Panc1 (cell line): Measurements from ENCODE around the gene STK39. TPM values are rescaled to one million over a fixed set of nuclear protein-coding genes. Genes with fewer than 3 reads are reported as not detected.

Experiments used
- ATAC-seq: fragments of 200-7000 bp; cut with Tn5 transposase; 2 replicates; pipeline ENCODE4 v1.9.1; 2020; ENCODE audit warnings: mild to moderate bottlenecking, moderate library complexity
- BruUV-seq: library from RNA; stranded (reverse); fragments of 400-500 nt; replicated peaks from 2 replicates; lab custom pipeline; 2021; lab: Mats Ljungman, UMichigan
- CTCF ChIA-PET: fragments of 300-600 bp; sonication (Branson Sonifier 250); formaldehyde crosslinking; loops from one replicate; lab custom pipeline; 2022; ENCODE audit warnings: antibody characterized with exemption; lab: Charles Lee
- POLR2A ChIA-PET: fragments of 300-600 bp; sonication (Branson Sonifier 250); formaldehyde crosslinking; loops from one replicate; lab custom pipeline; 2022; ENCODE audit warnings: antibody characterized with exemption; lab: Charles Lee
- DNase-seq: peaks from one replicate; pipeline ENCODE4 v3.0.0-alpha.2; 2010; ENCODE audit warnings: low read depth, low spot score
- H3K27ac ChIP-seq: 2 replicates; pipeline ENCODE4 v1.5.1; 2011; ENCODE audit warnings: mild to moderate bottlenecking, low read length, inconsistent platforms
- H3K27me3 ChIP-seq: fragments of 200-500 bp; sonication (Bioruptor generic); 2 replicates; pipeline ENCODE4 v1.6.0; 2014; ENCODE audit warnings: low read length, inconsistent platforms; ENCODE audit not compliant: control insufficient read depth, insufficient read depth
- H3K36me3 ChIP-seq: fragments of 200-500 bp; sonication (Bioruptor generic); 2 replicates; pipeline ENCODE4 v1.5.1; 2014; ENCODE audit warnings: inconsistent platforms, mild to moderate bottlenecking, low read length, moderate library complexity; ENCODE audit not compliant: control insufficient read depth, insufficient read depth
- H3K4me1 ChIP-seq: 2 replicates; pipeline ENCODE4 v1.5.1; 2011; ENCODE audit warnings: inconsistent platforms, mild to moderate bottlenecking, low read length, moderate library complexity; ENCODE audit not compliant: control insufficient read depth, insufficient read depth
- H3K4me3 ChIP-seq, 2 experiments: 2 replicates each; pipeline ENCODE4 v1.5.1; 2011 to 2012; ENCODE audit warnings: low read depth in 2 of 2, low read length in 2 of 2, mild to moderate bottlenecking in 2 of 2, inconsistent platforms in 1 of 2, moderate library complexity in 1 of 2
- H3K9me3 ChIP-seq: fragments of 200-500 bp; sonication (Bioruptor generic); 2 replicates; pipeline ENCODE4 v1.5.1; 2014; ENCODE audit warnings: low read depth, mild to moderate bottlenecking, inconsistent platforms, low read length, moderate library complexity; ENCODE audit not compliant: control insufficient read depth, insufficient read depth
- POLR2AphosphoS5 ChIP-seq: IDR thresholded peaks from 2 replicates; pipeline ENCODE4 v1.6.1; 2012; ENCODE audit warnings: mild to moderate bottlenecking, low read depth, low read length, moderate library complexity
- SIN3A ChIP-seq: IDR thresholded peaks from 2 replicates; pipeline ENCODE4 v1.6.1; 2012; ENCODE audit warnings: low read depth, mild to moderate bottlenecking, low read length, moderate library complexity, borderline replicate concordance; ENCODE audit not compliant: insufficient read depth
- TCF7L2 ChIP-seq: IDR thresholded peaks from 2 replicates; pipeline ENCODE4 v1.6.1; 2011; ENCODE audit warnings: mild to moderate bottlenecking, low read depth, low read length, inconsistent platforms
- in situ Hi-C: cut with HindIII; loops from 2 replicates; pipeline ENCODE4 v1.10.0; 2016; ENCODE audit warnings: low sequenced_read_pairs, low pct_unique_long_range_greater_than_20kb
- intact Hi-C: fragments of 100-400 bp; cut with micrococcal nuclease; formaldehyde crosslinking; loops from one replicate; pipeline ENCODE4 v1.10.0; 2022; ENCODE audit not compliant: unreplicated experiment
- total RNA-seq: library from RNA; stranded (reverse); gene quantifications from one replicate; pipeline ENCODE4 v1.2.1, GENCODE V29; 2021; ENCODE audit not compliant: unreplicated experiment
- TF ChIP-seq, protein P1 (sequence below): fragments of 450-650 bp; IDR thresholded peaks from 2 replicates; pipeline ENCODE4 v1.5.1; 2017; ENCODE audit warnings: mild to moderate bottlenecking
- TF ChIP-seq, protein P2 (sequence below), 2 experiments: IDR thresholded peaks; 2 replicates each; pipeline ENCODE4 v1.6.1; 2011 to 2012; ENCODE audit warnings: low read depth in 2 of 2, control low read depth in 1 of 2, low read length in 1 of 2, mild to moderate bottlenecking in 1 of 2, moderate library complexity in 1 of 2; ENCODE audit not compliant: insufficient read depth in 1 of 2

STK39 gene
- total RNA-seq, 1 experiment from 2014 or later, result 14.0 TPM

- H3K27me3 ChIP-seq, result no peaks in the 10 kb centered on the region
- ATAC-seq (no peak), DNase-seq (no peak)
- BruUV-seq, result no TSS peak
- no peaks in the 10 kb centered on the region for H3K36me3 ChIP-seq
- H3K4me1 ChIP-seq, result no peaks in the 10 kb centered on the region
- intact Hi-C loops, result no loop called here
- ChIA-PET POLR2A (no interaction called here), CTCF (no interaction called here)
- TF ChIP-seq, protein P1, sequence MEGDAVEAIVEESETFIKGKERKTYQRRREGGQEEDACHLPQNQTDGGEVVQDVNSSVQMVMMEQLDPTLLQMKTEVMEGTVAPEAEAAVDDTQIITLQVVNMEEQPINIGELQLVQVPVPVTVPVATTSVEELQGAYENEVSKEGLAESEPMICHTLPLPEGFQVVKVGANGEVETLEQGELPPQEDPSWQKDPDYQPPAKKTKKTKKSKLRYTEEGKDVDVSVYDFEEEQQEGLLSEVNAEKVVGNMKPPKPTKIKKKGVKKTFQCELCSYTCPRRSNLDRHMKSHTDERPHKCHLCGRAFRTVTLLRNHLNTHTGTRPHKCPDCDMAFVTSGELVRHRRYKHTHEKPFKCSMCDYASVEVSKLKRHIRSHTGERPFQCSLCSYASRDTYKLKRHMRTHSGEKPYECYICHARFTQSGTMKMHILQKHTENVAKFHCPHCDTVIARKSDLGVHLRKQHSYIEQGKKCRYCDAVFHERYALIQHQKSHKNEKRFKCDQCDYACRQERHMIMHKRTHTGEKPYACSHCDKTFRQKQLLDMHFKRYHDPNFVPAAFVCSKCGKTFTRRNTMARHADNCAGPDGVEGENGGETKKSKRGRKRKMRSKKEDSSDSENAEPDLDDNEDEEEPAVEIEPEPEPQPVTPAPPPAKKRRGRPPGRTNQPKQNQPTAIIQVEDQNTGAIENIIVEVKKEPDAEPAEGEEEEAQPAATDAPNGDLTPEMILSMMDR, result no peak
- TF ChIP-seq, protein P2, sequence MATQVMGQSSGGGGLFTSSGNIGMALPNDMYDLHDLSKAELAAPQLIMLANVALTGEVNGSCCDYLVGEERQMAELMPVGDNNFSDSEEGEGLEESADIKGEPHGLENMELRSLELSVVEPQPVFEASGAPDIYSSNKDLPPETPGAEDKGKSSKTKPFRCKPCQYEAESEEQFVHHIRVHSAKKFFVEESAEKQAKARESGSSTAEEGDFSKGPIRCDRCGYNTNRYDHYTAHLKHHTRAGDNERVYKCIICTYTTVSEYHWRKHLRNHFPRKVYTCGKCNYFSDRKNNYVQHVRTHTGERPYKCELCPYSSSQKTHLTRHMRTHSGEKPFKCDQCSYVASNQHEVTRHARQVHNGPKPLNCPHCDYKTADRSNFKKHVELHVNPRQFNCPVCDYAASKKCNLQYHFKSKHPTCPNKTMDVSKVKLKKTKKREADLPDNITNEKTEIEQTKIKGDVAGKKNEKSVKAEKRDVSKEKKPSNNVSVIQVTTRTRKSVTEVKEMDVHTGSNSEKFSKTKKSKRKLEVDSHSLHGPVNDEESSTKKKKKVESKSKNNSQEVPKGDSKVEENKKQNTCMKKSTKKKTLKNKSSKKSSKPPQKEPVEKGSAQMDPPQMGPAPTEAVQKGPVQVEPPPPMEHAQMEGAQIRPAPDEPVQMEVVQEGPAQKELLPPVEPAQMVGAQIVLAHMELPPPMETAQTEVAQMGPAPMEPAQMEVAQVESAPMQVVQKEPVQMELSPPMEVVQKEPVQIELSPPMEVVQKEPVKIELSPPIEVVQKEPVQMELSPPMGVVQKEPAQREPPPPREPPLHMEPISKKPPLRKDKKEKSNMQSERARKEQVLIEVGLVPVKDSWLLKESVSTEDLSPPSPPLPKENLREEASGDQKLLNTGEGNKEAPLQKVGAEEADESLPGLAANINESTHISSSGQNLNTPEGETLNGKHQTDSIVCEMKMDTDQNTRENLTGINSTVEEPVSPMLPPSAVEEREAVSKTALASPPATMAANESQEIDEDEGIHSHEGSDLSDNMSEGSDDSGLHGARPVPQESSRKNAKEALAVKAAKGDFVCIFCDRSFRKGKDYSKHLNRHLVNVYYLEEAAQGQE (IDR thresholded peaks at IDR 0.05; ENCODE audit: insufficient read depth in 1 of 2, low read depth in 2 of 2, low read length in 1 of 2), result no peak
- TF ChIP-seq POLR2AphosphoS5, result no peak
- TF ChIP-seq SIN3A, result no peak
- no peak for TF ChIP-seq TCF7L2
- no peaks in the 10 kb centered on the region for H3K9me3 ChIP-seq
- H3K4me3 ChIP-seq, result no peak overlapping the region
- in situ Hi-C loops, result no loop called here
- H3K27ac ChIP-seq, result no peak overlapping the region
These were observed 160.5 kb downstream of the STK39 start for GRCh38 chr2:168086851-168087250.

- POLR2A ChIA-PET, result no interaction called here
- H3K36me3 ChIP-seq, result no peaks in the 10 kb centered on the region
- H3K9me3 ChIP-seq, result no peaks in the 10 kb centered on the region
- BruUV-seq, result no TSS peak
- DNase-seq (no peak), ATAC-seq (no peak)
- TF ChIP-seq TCF7L2, result no peak
- TF ChIP-seq, protein P2 (IDR thresholded peaks at IDR 0.05; ENCODE audit: insufficient read depth in 1 of 2, low read depth in 2 of 2, low read length in 1 of 2), result no peak
- TF ChIP-seq SIN3A, result no peak
- no peak for TF ChIP-seq POLR2AphosphoS5
- TF ChIP-seq, protein P1, result no peak
- CTCF ChIA-PET, result no interaction called here
- H3K27ac ChIP-seq, result no peak overlapping the region
- in situ Hi-C loops (no loop called here), intact Hi-C loops (no loop called here)
- no peaks in the 10 kb centered on the region for H3K4me1 ChIP-seq
- no peak overlapping the region for H3K4me3 ChIP-seq
- no peaks in the 10 kb centered on the region for H3K27me3 ChIP-seq
These were observed 161.5 kb downstream of the STK39 start for GRCh38 chr2:168085801-168086361.
